Measurements from ENCODE around the gene PARVB.
"Not testable (repeated sequence)": the region's sequence is repeated elsewhere in the genome, so short reads cannot be mapped to it uniquely, and the experiment has no call there.

PARVB gene

GRCh38 chr22:44051961-44052360 lies 27.9 kb downstream of the PARVB start:
- no peak for DNase-seq (ENCODE audit: low read depth in 2 of 2)

- DNase-seq (ENCODE audit: low read depth in 2 of 2), result no peak
These were observed 31.7 kb downstream of the PARVB start for GRCh38 chr22:44055805-44056204.

GRCh38 chr22:44056649-44057048 lies 32.5 kb downstream of the PARVB start:
- DNase-seq (ENCODE audit: low read depth in 2 of 2), result not testable (repeated sequence)

GRCh38 chr22:44057401-44057987 lies 33.4 kb downstream of the PARVB start:
- no peak for DNase-seq (ENCODE audit: low read depth in 2 of 2)

- no peak for DNase-seq (ENCODE audit: low read depth in 2 of 2)
These were observed 39.6 kb downstream of the PARVB start for GRCh38 chr22:44063462-44064371.

- no peak for DNase-seq (ENCODE audit: low read depth in 2 of 2)
These were observed 42.9 kb downstream of the PARVB start for GRCh38 chr22:44067033-44067432.

GRCh38 chr22:44067901-44068300 lies 43.8 kb downstream of the PARVB start:
- DNase-seq (ENCODE audit: low read depth in 2 of 2), result no peak

- DNase-seq (ENCODE audit: low read depth in 2 of 2), result no peak
These were observed 44.5 kb downstream of the PARVB start for GRCh38 chr22:44068422-44069191.

- no peak for DNase-seq (ENCODE audit: low read depth in 2 of 2)
These were observed 45.9 kb downstream of the PARVB start for GRCh38 chr22:44070029-44070428.

GRCh38 chr22:44071781-44072326 lies 47.8 kb downstream of the PARVB start:
- no peak for DNase-seq (ENCODE audit: low read depth in 2 of 2)

- DNase-seq (ENCODE audit: low read depth in 2 of 2), result no peak
These were observed 50.4 kb downstream of the PARVB start for GRCh38 chr22:44074337-44074984.

- no peak for DNase-seq (ENCODE audit: low read depth in 2 of 2)
These were observed 50.9 kb downstream of the PARVB start for GRCh38 chr22:44075022-44075421.

GRCh38 chr22:44075670-44076069 lies 51.6 kb downstream of the PARVB start:
- DNase-seq (ENCODE audit: low read depth in 2 of 2), result no peak

- no peak for DNase-seq (ENCODE audit: low read depth in 2 of 2)
These were observed 52.7 kb downstream of the PARVB start for GRCh38 chr22:44076825-44077224.

GRCh38 chr22:44080936-44081861 lies 57.1 kb downstream of the PARVB start:
- DNase-seq (ENCODE audit: low read depth in 2 of 2), result peak; percentile 57 to 58

- DNase-seq (ENCODE audit: low read depth in 2 of 2), result no peak
These were observed 58.7 kb downstream of the PARVB start for GRCh38 chr22:44082801-44083200.

- no peak for DNase-seq (ENCODE audit: low read depth in 2 of 2)
These were observed 60.1 kb downstream of the PARVB start for GRCh38 chr22:44084044-44084772.

- no peak for DNase-seq (ENCODE audit: low read depth in 2 of 2)
These were observed 61.7 kb downstream of the PARVB start for GRCh38 chr22:44085743-44086270.

GRCh38 chr22:44086271-44087088 lies 62.4 kb downstream of the PARVB start:
- no peak for DNase-seq (ENCODE audit: low read depth in 2 of 2)

Measured in activated CD4-positive, alpha-beta T cell treated with anti-CD3 and anti-CD28 coated beads for 24 hours (primary cell).